Renal cortical epithelial cell (primary cell): ENCODE measurements around the gene FARS2. TPM values are rescaled to one million over a fixed set of nuclear protein-coding genes. Genes with fewer than 3 reads are reported as not detected.
"Not testable (repeated sequence)": the region's sequence is repeated elsewhere in the genome, so short reads cannot be mapped to it uniquely, and the experiment has no call there.

ENCODE experiments used
- DNase-seq: peaks from one replicate; pipeline ENCODE4 v3.0.0-alpha.2; 2011; ENCODE audit warnings: low read depth
- total RNA-seq: library from RNA; depleted of rRNA; stranded (reverse); fragments of >200 nt; gene quantifications from 2 replicates; pipeline ENCODE4 v1.2.3, GENCODE V29; 2014

The FARS2 gene
- total RNA-seq, 1 donor from 2014 or later = 27.9 TPM

- no peak for DNase-seq
These were observed 523.9 kb downstream of the FARS2 start for GRCh38 chr6:5785249-5785648.

- no peak for DNase-seq
These were observed 525.1 kb downstream of the FARS2 start for GRCh38 chr6:5786321-5786968.

- no peak for DNase-seq
These were observed 525.8 kb downstream of the FARS2 start for GRCh38 chr6:5786969-5787720.

- not testable (repeated sequence) for DNase-seq
These were observed 528.1 kb downstream of the FARS2 start for GRCh38 chr6:5789426-5789825.

- not testable (repeated sequence) for DNase-seq
These were observed 535.2 kb downstream of the FARS2 start for GRCh38 chr6:5796555-5796954.

GRCh38 chr6:5806406-5806805 lies 545.1 kb downstream of the FARS2 start:
- DNase-seq = not testable (repeated sequence)

GRCh38 chr6:5809450-5809849 lies 548.1 kb downstream of the FARS2 start:
- DNase-seq = no peak

- no peak for DNase-seq
These were observed 550.7 kb downstream of the FARS2 start for GRCh38 chr6:5811997-5812396.

GRCh38 chr6:5813625-5814027 lies 552.3 kb downstream of the FARS2 start:
- no peak for DNase-seq

GRCh38 chr6:5814116-5814515 lies 552.8 kb downstream of the FARS2 start:
- no peak for DNase-seq

GRCh38 chr6:5814901-5815300 lies 553.6 kb downstream of the FARS2 start:
- DNase-seq = no peak

- DNase-seq = no peak
These were observed 556.6 kb downstream of the FARS2 start for GRCh38 chr6:5817869-5818268.

GRCh38 chr6:5818959-5819358 lies 557.6 kb downstream of the FARS2 start:
- DNase-seq = no peak

Other genes starting within 250 kb of the FARS2 start
- gene PPP1R3G, start 176.2 kb upstream of the FARS2 start, total RNA-seq = 4.7 and 6.3 TPM in 2 replicates
- 17.1 and 27.4 TPM in 2 replicates for gene LYRM4, start 563 bp upstream of the FARS2 start, total RNA-seq